Stimulated activated CD4-positive, alpha-beta T cell treated with anti-CD3 and anti-CD28 coated beads, Interleukin-4, amount 100 ng/mL, for 48 hours (primary cell): ENCODE measurements around the gene PHEX.
A peak's percentile ranks its signal among the peaks of the same experiment; 100 is the strongest.

Experiments
- DNase-seq, 2 donors: peaks; one replicate each; pipeline ENCODE4 v3.0.0-alpha.2; 2020; ENCODE audit warnings: low read depth in 2 of 2

PHEX gene

GRCh38 chrX:22148565-22148964 lies 116.4 kb downstream of the PHEX start:
- no peak for DNase-seq

DNA sequence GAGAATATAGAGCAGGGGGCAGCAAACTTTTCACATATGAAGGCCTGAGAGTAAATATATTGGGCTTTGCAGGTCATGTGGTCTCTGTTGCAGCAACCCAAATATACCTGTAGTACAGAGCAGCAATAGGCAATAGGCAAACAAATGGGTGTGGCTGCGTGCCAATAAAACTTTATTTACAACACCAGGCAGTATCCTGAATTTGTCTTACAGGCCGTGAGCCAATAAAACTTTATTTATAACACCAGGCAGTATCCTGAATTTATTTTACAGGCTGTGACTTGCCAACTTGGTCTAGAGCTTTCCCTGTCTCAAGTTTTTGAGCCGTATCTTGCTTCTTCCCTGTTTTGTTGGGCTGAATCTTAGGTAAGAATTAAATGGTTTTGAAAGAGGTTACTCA lies 118.2 kb downstream of the PHEX start:
- DNase-seq = no peak

- DNase-seq = no peak
Observed at GRCh38 chrX:22155126-22155525, 123.0 kb downstream of the PHEX start.

- no peak for DNase-seq
Observed at GRCh38 chrX:22159071-22159470, 126.9 kb downstream of the PHEX start.

DNA sequence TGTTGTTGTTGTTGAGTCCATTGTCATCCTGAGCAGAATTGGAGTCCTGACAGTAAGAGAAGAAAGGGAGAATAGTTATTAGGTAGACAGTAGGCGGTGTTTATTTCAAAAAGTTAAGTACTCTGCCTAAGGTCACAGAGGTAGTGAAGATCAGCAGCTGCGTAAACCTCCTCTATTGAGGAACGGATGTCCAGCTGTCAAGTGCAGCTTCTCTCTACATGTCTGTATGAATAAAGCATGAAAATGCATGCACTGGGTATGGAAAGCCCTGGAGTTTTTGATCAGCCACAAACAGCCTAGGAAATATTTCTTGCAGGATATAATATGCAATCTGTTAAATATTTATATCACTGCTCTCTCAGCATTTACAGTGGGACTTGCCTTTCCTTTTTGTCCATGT lies 131.2 kb downstream of the PHEX start:
- DNase-seq = no peak

DNA sequence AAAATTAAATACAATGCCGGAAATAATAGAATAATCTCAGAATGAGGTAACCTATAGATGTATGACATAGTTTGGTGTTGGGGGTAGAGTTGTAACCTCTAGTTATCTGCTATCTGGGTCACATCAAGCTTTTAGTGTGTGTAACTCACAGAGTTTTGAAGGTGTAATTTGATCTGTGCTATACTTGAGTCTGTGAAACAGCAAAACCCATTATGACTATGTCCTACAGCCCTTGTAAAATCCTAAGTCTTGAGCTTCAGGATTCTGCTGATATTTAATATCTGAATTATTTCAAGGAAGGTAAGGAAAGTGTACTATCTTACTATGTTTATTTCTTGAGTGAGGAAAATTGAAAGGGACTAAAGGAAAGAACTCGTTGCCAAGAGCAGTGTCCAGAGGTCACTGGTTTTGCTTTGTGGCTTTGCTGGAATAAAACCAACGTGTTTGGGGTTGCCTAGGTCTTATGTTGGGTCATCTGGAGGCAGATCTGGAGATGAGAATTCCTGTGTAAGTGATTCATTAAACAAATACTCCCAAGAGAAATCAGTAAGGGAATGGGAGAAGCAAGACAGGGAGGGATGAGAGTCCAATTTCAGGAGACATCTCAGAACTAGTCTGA lies 132.8 kb downstream of the PHEX start:
- DNase-seq = no peak

GRCh38 chrX:22165732-22166457 lies 133.8 kb downstream of the PHEX start:
- DNase-seq = no peak

DNA sequence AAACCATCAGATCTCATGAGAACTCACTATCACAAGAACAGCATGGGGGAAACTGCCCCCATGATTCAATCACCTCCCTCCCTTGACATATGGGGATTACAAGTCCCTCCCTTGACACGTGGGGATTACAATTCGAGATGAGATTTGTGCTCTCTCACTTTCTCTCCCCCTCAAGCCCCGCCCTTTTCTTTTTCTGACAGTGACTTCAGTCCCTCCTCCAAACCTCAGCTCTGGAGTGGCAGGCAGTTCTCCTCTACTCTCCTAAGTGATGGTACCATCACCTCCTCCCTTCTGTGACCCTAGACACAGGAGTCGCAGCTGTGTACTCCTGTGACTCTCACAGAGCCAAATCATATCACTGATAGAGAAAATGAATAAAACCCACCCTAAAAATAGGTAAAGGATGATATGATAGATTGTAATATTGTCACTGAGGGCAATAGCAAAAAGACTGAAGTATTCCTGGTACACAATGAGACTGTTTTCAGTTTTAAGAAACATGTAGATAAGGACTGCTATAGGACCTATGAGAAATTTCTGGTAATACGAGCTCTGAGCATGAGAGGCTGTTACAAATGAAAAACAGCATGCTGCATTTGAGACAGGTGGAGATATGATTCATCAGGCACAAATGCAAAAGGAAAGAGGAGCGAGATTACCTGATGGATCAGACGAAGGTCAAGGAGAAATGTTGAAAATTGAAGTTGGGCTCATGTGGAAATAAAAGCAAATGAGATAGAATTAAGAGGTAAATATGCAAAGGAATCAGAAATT lies 139.3 kb downstream of the PHEX start:
- DNase-seq = no peak

- DNase-seq = no peak
Observed at GRCh38 chrX:22173966-22174365, 141.8 kb downstream of the PHEX start.

- no peak for DNase-seq
Observed at GRCh38 chrX:22177950-22178515, 145.9 kb downstream of the PHEX start.

- DNase-seq = no peak
Observed at GRCh38 chrX:22184096-22184495, 152.0 kb downstream of the PHEX start.

GRCh38 chrX:22186165-22186564 lies 154.0 kb downstream of the PHEX start:
- DNase-seq = no peak

DNA sequence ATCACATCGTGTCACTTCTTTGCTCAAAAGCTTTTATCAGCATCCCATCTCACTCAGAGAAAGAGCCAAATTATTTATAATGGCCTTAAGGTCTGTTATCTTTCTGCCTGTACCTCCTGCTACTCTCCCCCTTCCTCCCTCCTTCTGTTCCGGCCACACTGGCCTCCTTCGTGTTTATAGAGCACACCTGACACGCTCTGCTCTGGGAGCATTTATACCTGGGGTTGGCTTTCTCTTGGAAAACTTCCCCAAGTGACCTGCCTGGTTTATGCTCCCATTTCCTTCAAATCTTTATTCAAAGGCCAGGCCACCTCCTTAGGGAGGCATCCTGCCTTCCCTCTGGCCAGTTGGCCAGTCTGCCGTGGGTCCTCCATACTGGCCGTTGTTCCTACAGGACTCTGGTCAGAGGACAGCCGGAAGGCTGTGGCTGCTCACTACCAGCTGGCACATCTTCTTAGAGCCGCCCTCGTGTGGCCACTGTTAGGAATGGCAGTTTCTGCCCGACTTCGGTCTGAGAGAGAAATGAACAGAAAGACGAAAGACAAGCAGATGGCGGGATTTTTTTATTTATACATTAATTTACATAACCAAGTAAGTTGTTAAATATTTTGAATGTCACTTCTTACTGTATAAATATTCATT lies 160.4 kb downstream of the PHEX start:
- peak; percentile 19 to 27 for DNase-seq

- DNase-seq = no peak
Observed at GRCh38 chrX:22193851-22194659, 161.9 kb downstream of the PHEX start.

- DNase-seq = no peak
Observed at GRCh38 chrX:22194660-22194945, 162.5 kb downstream of the PHEX start.

DNA sequence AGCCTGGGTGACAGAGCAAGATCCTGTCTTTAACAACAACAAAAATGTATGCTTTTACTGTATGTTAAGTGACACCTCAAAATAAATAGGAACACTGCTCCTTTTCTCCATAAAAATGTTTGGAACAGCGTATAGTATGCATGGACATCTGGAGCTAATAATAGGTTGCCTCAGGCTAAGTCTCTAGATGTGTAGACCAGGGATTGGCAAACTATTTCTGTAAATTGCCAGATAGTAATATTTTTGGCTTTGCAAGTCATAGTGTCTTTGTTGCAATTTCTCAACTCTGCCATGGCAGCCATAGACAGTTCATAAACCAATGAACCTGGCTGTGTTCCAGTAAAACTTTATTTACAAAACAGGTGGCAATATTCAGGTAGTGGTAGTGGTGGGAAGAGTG lies 164.0 kb downstream of the PHEX start:
- DNase-seq = no peak

- no peak for DNase-seq
Observed at GRCh38 chrX:22202251-22202650, 170.1 kb downstream of the PHEX start.

DNA sequence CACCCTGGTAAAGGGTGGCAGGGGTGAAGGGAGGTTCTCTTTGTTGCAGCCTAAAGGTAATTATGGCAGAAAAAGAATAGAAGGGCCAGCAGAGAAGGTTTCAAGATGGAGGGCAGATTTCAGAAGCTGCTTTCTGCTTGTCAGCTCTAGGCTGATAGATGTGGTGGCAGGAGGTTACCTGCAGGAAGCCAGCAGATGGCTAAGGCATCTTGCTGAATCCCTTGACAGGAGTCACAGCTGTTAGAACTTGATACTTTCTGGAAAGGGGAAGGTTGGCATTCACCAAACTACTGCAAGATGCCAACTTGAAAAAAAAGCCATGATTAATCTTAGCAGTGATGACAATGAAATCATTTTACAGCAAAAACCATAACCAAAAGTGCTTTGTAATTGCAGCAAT lies 171.1 kb downstream of the PHEX start:
- no peak for DNase-seq

- no peak for DNase-seq
Observed at GRCh38 chrX:22206781-22207180, 174.7 kb downstream of the PHEX start.

GRCh38 chrX:22220941-22221340 lies 188.8 kb downstream of the PHEX start:
- DNase-seq = no peak

- no peak for DNase-seq
Observed at GRCh38 chrX:22234380-22234779, 202.3 kb downstream of the PHEX start.

GRCh38 chrX:22237479-22237878 lies 205.4 kb downstream of the PHEX start:
- DNase-seq = no peak
